Parathyroid adenoma (tissue), 2 donors: Measurements from ENCODE around the gene LCN2.

ENCODE experiments used
- H2AFZ ChIP-seq: fragments of 300-600 bp; sonication (generic); one replicate; pipeline ENCODE4 v1.7.0; 2017; ENCODE audit warnings: antibody characterized with exemption, mild to moderate bottlenecking
- H3K27ac ChIP-seq: fragments of 300-600 bp; sonication (generic); one replicate; pipeline ENCODE4 v1.7.0; 2017
- H3K27me3 ChIP-seq: fragments of 300-600 bp; sonication (generic); one replicate; pipeline ENCODE4 v1.7.0; 2017; ENCODE audit warnings: low read length; ENCODE audit not compliant: control insufficient read depth, insufficient read depth
- H3K36me3 ChIP-seq: fragments of 300-600 bp; sonication (generic); one replicate; pipeline ENCODE4 v1.7.0; 2017; ENCODE audit warnings: low read length; ENCODE audit not compliant: control insufficient read depth, insufficient read depth
- H3K4me1 ChIP-seq: fragments of 300-600 bp; sonication (generic); one replicate; pipeline ENCODE4 v1.7.0; 2017; ENCODE audit warnings: control low read depth
- H3K4me2 ChIP-seq: fragments of 300-600 bp; sonication (generic); one replicate; pipeline ENCODE4 v1.7.0; 2017; ENCODE audit warnings: low read length
- H3K4me3 ChIP-seq: fragments of 300-600 bp; sonication (generic); one replicate; pipeline ENCODE4 v1.7.0; 2017; ENCODE audit warnings: low read depth, low read length
- H3K79me2 ChIP-seq: fragments of 300-600 bp; sonication (generic); one replicate; pipeline ENCODE4 v1.7.0; 2017; ENCODE audit warnings: control low read depth
- H3K9ac ChIP-seq: fragments of 300-600 bp; sonication (generic); one replicate; pipeline ENCODE4 v1.7.0; 2017; ENCODE audit warnings: mild to moderate bottlenecking
- H3K9me3 ChIP-seq: fragments of 300-600 bp; sonication (generic); one replicate; pipeline ENCODE4 v1.7.0; 2017; ENCODE audit warnings: low read length; ENCODE audit not compliant: control insufficient read depth
- TF ChIP-seq, protein P1 (sequence below): fragments of 300-600 bp; sonication (generic); IDR thresholded peaks from one replicate; pipeline ENCODE4 v1.7.0; 2017; ENCODE audit warnings: antibody characterized with exemption, mild to moderate bottlenecking
- donor health status: primary hyperparathyroidism.

The LCN2 gene

DNA sequence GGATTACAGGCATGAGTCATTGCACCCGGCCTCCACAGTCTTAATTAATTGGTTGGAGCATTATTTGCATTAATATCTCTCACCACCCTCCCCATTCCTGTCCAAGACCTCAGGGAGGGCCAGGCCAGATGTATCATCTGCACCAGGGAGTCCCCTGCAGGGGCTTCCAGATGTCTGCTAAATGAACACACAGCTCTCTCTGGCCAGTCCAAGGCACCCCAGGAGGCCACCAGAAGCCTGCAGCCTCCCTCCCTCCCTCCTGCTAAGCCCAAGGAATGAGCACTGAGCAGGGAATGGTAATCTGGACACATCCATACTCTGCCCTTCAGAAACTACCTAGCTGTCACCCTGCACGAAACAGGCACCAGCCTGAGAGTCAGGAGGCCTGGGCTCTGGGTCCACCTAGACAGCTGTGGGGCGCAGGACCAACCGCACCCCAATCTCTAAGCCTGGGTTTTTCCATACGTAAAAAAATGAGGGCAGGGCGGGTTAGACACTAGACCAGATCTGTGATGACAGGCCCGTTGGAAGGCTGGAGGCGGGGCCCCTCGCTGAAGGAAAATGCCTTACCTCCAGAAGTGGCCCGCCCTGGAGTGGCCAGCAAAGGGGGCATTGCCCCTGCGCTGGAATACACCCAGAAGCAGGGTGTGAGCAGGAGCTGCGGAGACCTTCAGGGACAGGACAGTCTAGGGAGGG lies 33.8 kb downstream of the LCN2 start:
- H3K36me3 ChIP-seq, result no peaks in the 10 kb centered on the region
- no peak overlapping the region for H2AFZ ChIP-seq
- H3K27me3 ChIP-seq, result no peaks in the 10 kb centered on the region
- no peak overlapping the region for H3K4me3 ChIP-seq
- TF ChIP-seq, protein P1, sequence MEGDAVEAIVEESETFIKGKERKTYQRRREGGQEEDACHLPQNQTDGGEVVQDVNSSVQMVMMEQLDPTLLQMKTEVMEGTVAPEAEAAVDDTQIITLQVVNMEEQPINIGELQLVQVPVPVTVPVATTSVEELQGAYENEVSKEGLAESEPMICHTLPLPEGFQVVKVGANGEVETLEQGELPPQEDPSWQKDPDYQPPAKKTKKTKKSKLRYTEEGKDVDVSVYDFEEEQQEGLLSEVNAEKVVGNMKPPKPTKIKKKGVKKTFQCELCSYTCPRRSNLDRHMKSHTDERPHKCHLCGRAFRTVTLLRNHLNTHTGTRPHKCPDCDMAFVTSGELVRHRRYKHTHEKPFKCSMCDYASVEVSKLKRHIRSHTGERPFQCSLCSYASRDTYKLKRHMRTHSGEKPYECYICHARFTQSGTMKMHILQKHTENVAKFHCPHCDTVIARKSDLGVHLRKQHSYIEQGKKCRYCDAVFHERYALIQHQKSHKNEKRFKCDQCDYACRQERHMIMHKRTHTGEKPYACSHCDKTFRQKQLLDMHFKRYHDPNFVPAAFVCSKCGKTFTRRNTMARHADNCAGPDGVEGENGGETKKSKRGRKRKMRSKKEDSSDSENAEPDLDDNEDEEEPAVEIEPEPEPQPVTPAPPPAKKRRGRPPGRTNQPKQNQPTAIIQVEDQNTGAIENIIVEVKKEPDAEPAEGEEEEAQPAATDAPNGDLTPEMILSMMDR, result no peak
- no peak overlapping the region for H3K27ac ChIP-seq
- H3K4me2 ChIP-seq, result no peak overlapping the region
- H3K4me1 ChIP-seq, result no peaks in the 10 kb centered on the region
- no peaks in the 10 kb centered on the region for H3K79me2 ChIP-seq
- H3K9ac ChIP-seq, result no peak overlapping the region
- H3K9me3 ChIP-seq, result no peaks in the 10 kb centered on the region

DNA sequence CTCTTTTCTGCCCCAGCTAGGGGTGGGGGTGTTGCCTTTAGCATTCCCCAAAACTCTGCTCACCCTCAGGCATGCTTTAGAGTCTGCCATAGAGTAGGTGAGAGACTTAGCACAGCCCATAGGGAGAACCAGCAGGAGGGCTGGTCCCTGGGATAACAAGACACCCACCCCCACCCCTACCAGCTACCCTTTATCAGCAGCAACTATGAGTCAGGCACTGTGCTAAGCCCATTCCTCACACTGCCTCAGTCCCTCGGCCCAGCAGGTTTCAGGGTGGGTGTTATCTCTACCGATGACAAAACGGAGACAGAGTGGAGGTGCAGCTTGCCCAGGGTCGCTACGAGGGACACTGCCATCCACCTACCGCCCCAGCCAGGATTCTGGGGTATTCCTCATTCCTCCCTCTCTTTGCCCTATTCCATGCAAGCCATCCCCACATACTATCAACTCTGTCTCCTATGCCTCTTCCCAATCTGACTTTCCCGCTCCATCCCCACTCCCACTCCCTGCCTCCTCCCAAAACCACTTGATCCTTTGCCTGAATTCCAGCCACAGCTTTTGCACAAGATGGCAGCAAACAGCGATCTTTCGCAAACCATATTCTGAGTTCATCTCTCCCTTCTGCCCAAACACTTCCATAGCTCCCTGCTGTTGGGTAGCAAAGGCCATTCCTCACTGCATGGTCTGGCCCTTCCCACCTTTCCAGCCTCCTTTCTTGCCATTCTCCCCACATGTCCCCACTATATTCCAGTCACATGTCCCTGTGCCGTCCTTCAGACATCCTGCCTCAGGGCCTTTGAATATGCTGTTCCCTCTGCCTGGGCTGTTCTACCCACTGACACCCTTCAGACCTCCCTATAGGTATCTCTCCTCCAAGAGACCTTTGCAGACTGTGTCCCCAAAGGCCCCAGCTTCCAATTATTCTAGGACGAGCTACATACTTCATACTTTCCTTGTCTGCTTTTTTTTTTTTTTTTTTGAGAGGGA lies 37.0 kb downstream of the LCN2 start:
- no peaks in the 10 kb centered on the region for H3K79me2 ChIP-seq
- no peaks in the 10 kb centered on the region for H3K9me3 ChIP-seq
- H3K36me3 ChIP-seq, result no peaks in the 10 kb centered on the region
- TF ChIP-seq, protein P1, result no peak
- no peaks in the 10 kb centered on the region for H3K4me1 ChIP-seq
- H3K27me3 ChIP-seq, result no peaks in the 10 kb centered on the region
- H3K4me3 ChIP-seq, result no peak overlapping the region
- no peak overlapping the region for H3K27ac ChIP-seq
- H3K4me2 ChIP-seq, result no peak overlapping the region
- H2AFZ ChIP-seq, result no peak overlapping the region
- no peak overlapping the region for H3K9ac ChIP-seq

DNA sequence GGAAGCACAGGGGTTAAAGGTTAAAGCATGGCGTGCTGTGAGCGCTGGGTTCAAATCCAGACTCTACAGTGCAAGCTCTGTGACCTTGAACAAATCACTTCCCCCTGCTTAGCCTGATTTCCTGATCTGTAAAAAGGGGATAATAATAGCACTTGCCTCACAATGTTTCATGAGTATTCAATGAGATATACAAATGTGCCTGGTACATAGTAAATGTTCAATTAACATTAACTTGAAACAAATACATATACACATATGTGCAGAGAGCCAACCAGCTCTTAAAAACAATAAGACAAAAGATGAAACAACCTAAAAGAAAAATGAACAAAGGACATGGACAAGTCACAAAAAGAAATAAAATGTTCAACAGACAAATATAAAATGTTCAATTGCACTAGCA lies 38.1 kb downstream of the LCN2 start:
- Histone ChIP-seq H3K36me3 (no peaks in the 10 kb centered on the region), H3K27ac (no peak overlapping the region)
- TF ChIP-seq, protein P1, result no peak

DNA sequence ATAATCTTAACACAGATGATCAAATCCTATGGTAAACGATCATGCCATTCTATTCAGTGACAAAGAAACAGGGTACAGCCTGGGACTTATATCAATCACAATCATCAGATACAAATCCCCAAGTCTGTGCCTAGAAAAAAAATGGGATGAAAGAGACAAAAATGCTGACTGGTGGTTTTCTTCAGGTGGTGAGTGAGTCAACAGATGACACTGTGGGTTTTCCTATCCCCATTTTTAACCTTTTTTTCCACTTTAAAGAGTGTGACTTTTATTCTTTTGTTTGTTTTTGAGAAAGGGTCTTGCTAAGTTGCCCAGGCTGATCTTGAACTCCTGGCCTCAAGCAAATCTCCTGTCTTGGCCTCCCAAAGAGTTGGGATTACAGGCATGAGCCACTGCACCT lies 39.0 kb downstream of the LCN2 start:
- H3K4me3 ChIP-seq, result no peak overlapping the region
- no peak overlapping the region for H3K27ac ChIP-seq
- no peak overlapping the region for H3K4me2 ChIP-seq
- TF ChIP-seq, protein P1, result no peak
- H3K4me1 ChIP-seq, result no peaks in the 10 kb centered on the region
- no peak overlapping the region for H3K9ac ChIP-seq
- H3K27me3 ChIP-seq, result no peaks in the 10 kb centered on the region
- H3K9me3 ChIP-seq, result no peaks in the 10 kb centered on the region
- no peak overlapping the region for H2AFZ ChIP-seq
- no peaks in the 10 kb centered on the region for H3K79me2 ChIP-seq
- H3K36me3 ChIP-seq, result no peaks in the 10 kb centered on the region

More for the DNA sequence above, 38.1 kb downstream of the LCN2 start:
- no peaks in the 10 kb centered on the region for H3K79me2 ChIP-seq
- no peaks in the 10 kb centered on the region for H3K9me3 ChIP-seq
- H2AFZ ChIP-seq, result no peak overlapping the region
- no peaks in the 10 kb centered on the region for H3K27me3 ChIP-seq
- H3K9ac ChIP-seq, result no peak overlapping the region
- H3K4me3 ChIP-seq, result no peak overlapping the region
- no peak overlapping the region for H3K4me2 ChIP-seq
- no peaks in the 10 kb centered on the region for H3K4me1 ChIP-seq
